H9 (cell line): Measurements from ENCODE around the gene VARS1. TPM values are rescaled to one million over a fixed set of nuclear protein-coding genes. Genes with fewer than 3 reads are reported as not detected.

Experiments used
- DNase-seq: peaks from one replicate; pipeline ENCODE4 v3.0.0-alpha.2; 2017
- H2AFZ ChIP-seq: one replicate; pipeline ENCODE4 v1.6.1; 2013; ENCODE audit warnings: mild to moderate bottlenecking, low read length, control low read depth, moderate library complexity
- H2AK5ac ChIP-seq: 2 replicates; pipeline ENCODE4 v1.6.1; 2013; ENCODE audit warnings: low read length, control low read depth, mixed read lengths; ENCODE audit not compliant: insufficient read length
- H2BK120ac ChIP-seq: one replicate; pipeline ENCODE4 v1.6.1; 2013; ENCODE audit warnings: low read depth, mild to moderate bottlenecking, low read length, control low read depth, inconsistent platforms; ENCODE audit not compliant: poor library complexity, severe bottlenecking
- H2BK12ac ChIP-seq: 2 replicates; pipeline ENCODE4 v1.6.1; 2013; ENCODE audit warnings: low read length, control low read depth, mixed read lengths, low read depth; ENCODE audit not compliant: insufficient read length
- H2BK15ac ChIP-seq: 2 replicates; pipeline ENCODE4 v1.6.1; 2013; ENCODE audit warnings: low read depth, low read length, control low read depth
- H2BK20ac ChIP-seq: one replicate; pipeline ENCODE4 v1.6.1; 2013; ENCODE audit warnings: low read depth, mild to moderate bottlenecking, low read length, control low read depth, inconsistent platforms; ENCODE audit not compliant: poor library complexity, severe bottlenecking
- H2BK5ac ChIP-seq: 2 replicates; pipeline ENCODE4 v1.6.1; 2013; ENCODE audit warnings: low read length, control low read depth, mixed read lengths; ENCODE audit not compliant: insufficient read length
- H3K14ac ChIP-seq: 2 replicates; pipeline ENCODE4 v1.6.1; 2013; ENCODE audit warnings: low read length, control low read depth; ENCODE audit not compliant: insufficient read depth
- H3K18ac ChIP-seq: 2 replicates; pipeline ENCODE4 v1.6.1; 2013; ENCODE audit warnings: low read depth, mild to moderate bottlenecking, mixed read lengths, low read length, control low read depth; ENCODE audit not compliant: insufficient read length
- H3K23ac ChIP-seq: 2 replicates; pipeline ENCODE4 v1.6.1; 2013; ENCODE audit warnings: low read length, control low read depth, mixed read lengths, low read depth; ENCODE audit not compliant: insufficient read length
- H3K23me2 ChIP-seq: 2 replicates; pipeline ENCODE4 v1.6.1; 2013; ENCODE audit warnings: low read depth, mild to moderate bottlenecking, mixed read lengths, low read length, control low read depth; ENCODE audit not compliant: insufficient read length, poor library complexity, severe bottlenecking
- H3K27ac ChIP-seq: 2 replicates; pipeline ENCODE4 v1.5.1; 2013; ENCODE audit warnings: low read length, control low read depth, mixed read lengths, low read depth; ENCODE audit not compliant: insufficient read length
- H3K27me3 ChIP-seq: 2 replicates; pipeline ENCODE4 v1.6.1; 2013; ENCODE audit warnings: low read length, control low read depth, inconsistent platforms; ENCODE audit not compliant: insufficient read depth
- H3K4ac ChIP-seq: 2 replicates; pipeline ENCODE4 v1.6.1; 2013; ENCODE audit warnings: low read depth, mild to moderate bottlenecking, control low read depth, inconsistent platforms, low read length, moderate library complexity
- H3K4me1 ChIP-seq: 2 replicates; pipeline ENCODE4 v1.6.1; 2013; ENCODE audit warnings: low read length, control low read depth, inconsistent platforms; ENCODE audit not compliant: insufficient read depth
- H3K4me2 ChIP-seq: 2 replicates; pipeline ENCODE4 v1.6.1; 2013; ENCODE audit warnings: low read length, control low read depth, mixed read lengths; ENCODE audit not compliant: insufficient read length, insufficient read depth
- H3K56ac ChIP-seq: 2 replicates; pipeline ENCODE4 v1.6.1; 2013; ENCODE audit warnings: low read depth, mild to moderate bottlenecking, mixed read lengths, low read length, control low read depth; ENCODE audit not compliant: insufficient read length
- H3K79me1 ChIP-seq: 2 replicates; pipeline ENCODE4 v1.6.1; 2013; ENCODE audit warnings: low read depth, mild to moderate bottlenecking, moderate library complexity, low read length, control low read depth, inconsistent platforms; ENCODE audit not compliant: insufficient read depth, poor library complexity, severe bottlenecking
- H3K79me2 ChIP-seq: 2 replicates; pipeline ENCODE4 v1.6.1; 2013; ENCODE audit warnings: low read length, control low read depth, inconsistent platforms; ENCODE audit not compliant: insufficient read depth
- H3K9ac ChIP-seq: 2 replicates; pipeline ENCODE4 v1.6.1; 2013; ENCODE audit warnings: low read length, control low read depth, mixed read lengths; ENCODE audit not compliant: insufficient read length; ENCODE audit errors: extremely low read depth
- H3K9me3 ChIP-seq: one replicate; pipeline ENCODE4 v1.6.1; 2013; ENCODE audit warnings: low read depth, low read length, inconsistent platforms; ENCODE audit not compliant: control insufficient read depth
- H3T11ph ChIP-seq: one replicate; pipeline ENCODE4 v1.6.1; 2013; ENCODE audit warnings: mild to moderate bottlenecking, low read length, control low read depth, inconsistent platforms
- H4K20me1 ChIP-seq: one replicate; pipeline ENCODE4 v1.6.1; 2013; ENCODE audit not compliant: control insufficient read depth, insufficient read length, insufficient read depth
- H4K5ac ChIP-seq: 2 replicates; pipeline ENCODE4 v1.6.1; 2013; ENCODE audit warnings: low read depth, mild to moderate bottlenecking, mixed read lengths, low read length, control low read depth; ENCODE audit not compliant: insufficient read length
- H4K8ac ChIP-seq: replicated peaks from 2 replicates; pipeline ENCODE4 v1.6.1; 2013; ENCODE audit warnings: low read length, control low read depth, mixed read lengths, low read depth; ENCODE audit not compliant: insufficient read length
- H4K91ac ChIP-seq: 2 replicates; pipeline ENCODE4 v1.6.1; 2013; ENCODE audit warnings: low read depth, mild to moderate bottlenecking, moderate library complexity, mixed read lengths, low read length, control low read depth; ENCODE audit not compliant: insufficient read length
- H3K27ac Mint-ChIP-seq, 3 experiments: 2 replicates in 2 of 3; 3 replicates in 1 of 3; pipeline ENCODE4 v1.8.0; 2020 to 2021; ENCODE audit warnings: mixed read lengths in 3 of 3, mild to moderate bottlenecking in 1 of 3, moderate library complexity in 1 of 3
- H3K27me3 Mint-ChIP-seq: 2 replicates; pipeline ENCODE4 v1.8.0; 2021; ENCODE audit warnings: low read depth, mild to moderate bottlenecking, moderate library complexity, mixed read lengths
- H3K36me3 Mint-ChIP-seq, 3 experiments: 2 replicates in 2 of 3; 3 replicates in 1 of 3; pipeline ENCODE4 v1.8.0; 2020 to 2021; ENCODE audit warnings: low read depth in 3 of 3, mixed read lengths in 3 of 3; ENCODE audit not compliant: insufficient read depth in 1 of 3
- H3K4me1 Mint-ChIP-seq, 2 experiments: 2 replicates each; pipeline ENCODE4 v1.8.0; 2020; ENCODE audit warnings: mixed read lengths in 2 of 2
- H3K4me3 Mint-ChIP-seq, 2 experiments: 2 replicates in 1 of 2; 3 replicates in 1 of 2; pipeline ENCODE4 v1.8.0; 2020 to 2021; ENCODE audit warnings: mild to moderate bottlenecking in 2 of 2, mixed read lengths in 2 of 2, moderate library complexity in 1 of 2
- H3K9me3 Mint-ChIP-seq, 2 experiments: 2 replicates in 1 of 2; 3 replicates in 1 of 2; pipeline ENCODE4 v1.8.0; 2020; ENCODE audit warnings: mild to moderate bottlenecking in 2 of 2, mixed read lengths in 2 of 2, moderate library complexity in 1 of 2
- CTCF ChIP-seq: fragments of 200-600 bp; sonication (generic); conservative IDR thresholded peaks from 3 replicates; pipeline ENCODE4 v1.8.0; 2021; ENCODE audit warnings: antibody characterized with exemption, mild to moderate bottlenecking
- WGBS: extraction: QIAGEN DNeasy Blood & Tissue Kit; methylation state at CpG from one replicate; pipeline ENCODE4 v1.1.7; 2013; ENCODE audit warnings: missing lambda C conversion rate, low lambda C conversion rate, mixed read lengths; ENCODE audit not compliant: insufficient read length; ENCODE audit errors: extremely low coverage; 5-methylcytosine and 5-hydroxymethylcytosine counted together
- total RNA-seq: library from RNA; stranded (reverse); gene quantifications from 2 replicates; pipeline ENCODE4 v1.2.1, GENCODE V29; 2021

VARS1 gene
- total RNA-seq, 1 experiment from 2014 or later: 154 TPM

GRCh38 chr6:31762356-31762755 lies 33.2 kb downstream of the VARS1 start, which contains the start of gene SAPCD1:
SAPCD1 (plus strand) TSS chr6:31762656; CDS start chr6:31763055, 399 bp downstream.
- Histone ChIP-seq H2BK5ac (no peak within 1 kb of the TSS), H3K27ac (no peak within 1 kb of the TSS), H3T11ph (no peak within 1 kb of the TSS), H3K79me1 (no peaks in the 10 kb centered on the region), H2BK12ac (no peak within 1 kb of the TSS), H3K27me3 (no peaks in the 10 kb centered on the region), H2AK5ac (no peak within 1 kb of the TSS), H3K4me2 (no peak within 1 kb of the TSS), H3K9ac (no peak within 1 kb of the TSS), H3K4ac (no peak within 1 kb of the TSS), H3K9me3 (no peaks in the 10 kb centered on the region), H4K8ac (no peak within 1 kb of the TSS), H2BK20ac (no peak within 1 kb of the TSS), H3K23me2 (no peaks in the 10 kb centered on the region), H3K56ac (no peak within 1 kb of the TSS), H2BK120ac (no peak within 1 kb of the TSS), H4K20me1 (no peaks in the 10 kb centered on the region), H3K79me2 (no peaks in the 10 kb centered on the region), H2AFZ (no peak within 1 kb of the TSS), H3K23ac (no peak within 1 kb of the TSS), H2BK15ac (no peak within 1 kb of the TSS), H4K91ac (no peak within 1 kb of the TSS), H3K18ac (no peak within 1 kb of the TSS), H3K4me1 (no peaks in the 10 kb centered on the region), H4K5ac (no peak within 1 kb of the TSS), H3K14ac (no peak within 1 kb of the TSS; the same call in 1 of the 2 replicates)
- Mint-ChIP-seq H3K36me3 (peaks cover 13 to 49% (median 34%) of the 10 kb centered on the region in 3 experiments), H3K27me3 (no peaks in the 10 kb centered on the region; the same call in 1 of the 2 replicates), H3K4me1 (peaks cover 23 to 27% of the 10 kb centered on the region in 2 experiments), H3K4me3 (peak within 1 kb of the TSS in 1 of 2 experiments; percentile 24; a peak in 2 of 5 replicates), H3K9me3 (no peaks in the 10 kb centered on the region; a peak in 1 of 5 replicates), H3K27ac (peak within 1 kb of the TSS; percentile 28 to 93 (median 77); a peak in 5 of 7 replicates)
- no CpG with 5 or more reads among the region's 4 CpGs for WGBS
- DNase-seq: no peak
- no peak for TF ChIP-seq CTCF
